GM12878 (cell line): Measurements from ENCODE around the gene S100A3. TPM values are rescaled to one million over a fixed set of nuclear protein-coding genes. Genes with fewer than 3 reads are reported as not detected.

Experiments used
- ATAC-seq: fragments of 200-7000 bp; cut with Tn5 transposase; 3 replicates; pipeline ENCODE4 v1.9.1; 2020; ENCODE audit warnings: mild to moderate bottlenecking, moderate library complexity
- BruUV-seq: library from RNA; stranded (reverse); fragments of 400-500 nt; replicated peaks from 2 replicates; lab custom pipeline; 2021; lab: Mats Ljungman, UMichigan
- CTCF ChIA-PET: fragments of 300-600 bp; sonication (Branson Sonifier 250); formaldehyde crosslinking; extraction: SDS; loops from one replicate; lab custom pipeline; 2021; ENCODE audit warnings: inconsistent platforms; lab: Yijun Ruan, JAX
- POLR2A ChIA-PET: fragments of 350-600 bp; formaldehyde crosslinking; extraction: SDS; loops from one replicate; lab custom pipeline; 2021; ENCODE audit warnings: inconsistent platforms; lab: Charles Lee
- RAD21 ChIA-PET: fragments of 300-600 bp; sonication (Branson Sonifier 250); formaldehyde crosslinking; loops from one replicate; lab custom pipeline; 2023; ENCODE audit warnings: antibody characterized with exemption; ENCODE audit not compliant: unreplicated experiment; lab: Charles Lee
- SMC1A ChIA-PET: fragments of 300-600 bp; sonication (Branson Sonifier 250); formaldehyde crosslinking; loops from one replicate; lab custom pipeline; 2023; ENCODE audit not compliant: unreplicated experiment, uncharacterized antibody; lab: Charles Lee
- DNase-seq: peaks from one replicate; pipeline ENCODE4 v3.0.0-alpha.2; 2011; ENCODE audit warnings: low read depth, low spot score
- FAIRE-seq: peaks from 3 replicates; lab custom pipeline; 2011; peaks lifted over from hg19 to GRCh38; lab: Jason Lieb, UNC
- H2AFZ ChIP-seq: 2 replicates; pipeline ENCODE4 v1.6.0; 2011; ENCODE audit warnings: low read depth, low read length, control low read depth; ENCODE audit not compliant: control insufficient read depth
- H3K27ac ChIP-seq: 2 replicates; pipeline ENCODE4 v1.5.1; 2011; ENCODE audit warnings: control low read depth; ENCODE audit not compliant: control insufficient read depth, insufficient read depth
- H3K27me3 ChIP-seq, 2 experiments: replicated peaks in 1 of 2; 2 replicates each; pipeline versions ENCODE4 v1.6.0 to v1.6.1; 2011; ENCODE audit warnings: low read length in 1 of 2; ENCODE audit not compliant: control insufficient read depth in 2 of 2, insufficient read depth in 2 of 2
- H3K36me3 ChIP-seq, 2 experiments: 2 replicates each; pipeline ENCODE4 v1.5.1; 2011; ENCODE audit warnings: low read length in 1 of 2; ENCODE audit not compliant: control insufficient read depth in 2 of 2, insufficient read depth in 2 of 2
- H3K4me1 ChIP-seq: 2 replicates; pipeline ENCODE4 v1.6.1; 2011; ENCODE audit warnings: mild to moderate bottlenecking, low read length, moderate library complexity, mixed read lengths; ENCODE audit not compliant: control insufficient read depth, insufficient read depth
- H3K4me2 ChIP-seq: 2 replicates; pipeline ENCODE4 v1.6.0; 2011; ENCODE audit warnings: control low read depth; ENCODE audit not compliant: control insufficient read depth, insufficient read depth
- H3K4me3 ChIP-seq: fragments of 200-600 bp; sonication (generic); 2 replicates; pipeline ENCODE4 v1.5.1; 2016
- H3K79me2 ChIP-seq: 2 replicates; pipeline ENCODE4 v1.6.0; 2011; ENCODE audit warnings: low read length; ENCODE audit not compliant: control insufficient read depth, insufficient read depth
- H3K9ac ChIP-seq: 2 replicates; pipeline ENCODE4 v1.8.0; 2011; ENCODE audit warnings: low read length, control low read depth, mixed read lengths; ENCODE audit not compliant: control insufficient read depth, insufficient read depth
- H3K9me3 ChIP-seq: replicated peaks from 3 replicates; pipeline ENCODE4 v1.5.1; 2011; ENCODE audit warnings: mild to moderate bottlenecking, low read length; ENCODE audit not compliant: control insufficient read depth, insufficient read depth
- H4K20me1 ChIP-seq: 2 replicates; pipeline ENCODE4 v1.6.0; 2011; ENCODE audit not compliant: control insufficient read depth, insufficient read depth
- ESRRA ChIP-seq: IDR thresholded peaks from 2 replicates; pipeline ENCODE4 v1.6.1; 2012; ENCODE audit warnings: mild to moderate bottlenecking, low read length, improper control_type of control experiment
- FOS ChIP-seq: IDR thresholded peaks from 3 replicates; pipeline ENCODE4 v1.6.1; 2011; ENCODE audit warnings: borderline replicate concordance; ENCODE audit not compliant: insufficient read length; ENCODE audit errors: extremely low read depth
- FOXK2 ChIP-seq: fragments of 450-650 bp; IDR thresholded peaks from 2 replicates; pipeline ENCODE4 v1.6.1; 2017; ENCODE audit warnings: mild to moderate bottlenecking, moderate library complexity
- IRF5 ChIP-seq: fragments of 450-650 bp; IDR thresholded peaks from 2 replicates; pipeline ENCODE4 v1.6.1; 2017; ENCODE audit warnings: borderline replicate concordance
- KAT2A ChIP-seq: conservative IDR thresholded peaks from 2 replicates; pipeline ENCODE4 v1.6.1; 2011; ENCODE audit warnings: low read depth, low read length; ENCODE audit not compliant: control insufficient read depth
- RAD21 ChIP-seq: IDR thresholded peaks from 2 replicates; pipeline ENCODE4 v1.6.1; 2011; ENCODE audit warnings: mild to moderate bottlenecking, low read depth, low read length, moderate library complexity; ENCODE audit not compliant: insufficient read depth
- SP1 ChIP-seq: IDR thresholded peaks from one replicate; pipeline ENCODE4 v1.6.1; 2011; ENCODE audit warnings: low read depth, low read length
- WRNIP1 ChIP-seq: IDR thresholded peaks from 2 replicates; pipeline ENCODE4 v1.6.1; 2011; ENCODE audit warnings: low read depth, low read length, improper control_type of control experiment, borderline replicate concordance
- ZBTB4 ChIP-seq: fragments of 450-650 bp; formaldehyde crosslinking; IDR thresholded peaks from 2 replicates; pipeline ENCODE4 v1.4.0; 2022; ENCODE audit warnings: mild to moderate bottlenecking, moderate library complexity
- WGBS: methylation state at CpG from one replicate; pipeline ENCODE4 v1.1.6; 2016; ENCODE audit warnings: low lambda C conversion rate; ENCODE audit not compliant: insufficient replicate concordance, insufficient coverage; ENCODE audit errors: missing lambda C conversion rate; 5-methylcytosine and 5-hydroxymethylcytosine counted together
- in situ Hi-C: fragments of 300-500 bp; cut with MboI; formaldehyde crosslinking; loops from 9 replicates; pipeline ENCODE4 v1.14.3; 2018; ENCODE audit warnings: mixed read lengths
- intact Hi-C: fragments of 100-400 bp; cut with micrococcal nuclease; formaldehyde crosslinking; loops from one replicate; pipeline ENCODE4 v1.14.2; 2022; ENCODE audit not compliant: unreplicated experiment
- polyA plus RNA-seq, 11 experiments: library from polyadenylated mRNA; depleted of rRNA in 4 of 11; unstranded in 6 of 11; stranded (reverse) in 5 of 11; fragments of >200 nt; fragmentation: Nextera tagmentation in 4 of 11; fragmentation: Illumina TruSeq in 1 of 11; extraction: Ambion mirVana in 4 of 11; extraction: Trizol in 1 of 11; gene quantifications; 1 replicate in 1 of 11; 2 replicates in 10 of 11; pipeline versions ENCODE4 v1.2.1 to v1.2.3, GENCODE V29; 2011 to 2016; ENCODE audit warnings: inconsistent platforms in 2 of 11, missing spikeins in 2 of 11, low read depth in 1 of 11
- total RNA-seq, 4 experiments: library from RNA; depleted of rRNA in 3 of 4; stranded (reverse); fragments of >200 nt in 3 of 4; fragmentation: Illumina TruSeq in 1 of 4; extraction: Trizol in 1 of 4; gene quantifications; 2 replicates each; pipeline versions ENCODE4 v1.2.1 to v1.2.3, GENCODE V29; 2013 to 2021
- TF ChIP-seq, protein P1 (sequence below): IDR thresholded peaks from 2 replicates; pipeline ENCODE4 v1.6.1; 2012; ENCODE audit warnings: low read length, inconsistent platforms
- TF ChIP-seq, protein P2 (sequence below): fragments of 450-650 bp; IDR thresholded peaks from 2 replicates; pipeline ENCODE4 v1.6.1; 2017; ENCODE audit warnings: mild to moderate bottlenecking, moderate library complexity

The S100A3 gene
- total and polyA plus RNA-seq, 10 of the 15 experiments (the other 5 are each of a cell fraction or from before 2014, with no cell fraction given), result 0.32 to 0.45 TPM; not detected in 8

DNA sequence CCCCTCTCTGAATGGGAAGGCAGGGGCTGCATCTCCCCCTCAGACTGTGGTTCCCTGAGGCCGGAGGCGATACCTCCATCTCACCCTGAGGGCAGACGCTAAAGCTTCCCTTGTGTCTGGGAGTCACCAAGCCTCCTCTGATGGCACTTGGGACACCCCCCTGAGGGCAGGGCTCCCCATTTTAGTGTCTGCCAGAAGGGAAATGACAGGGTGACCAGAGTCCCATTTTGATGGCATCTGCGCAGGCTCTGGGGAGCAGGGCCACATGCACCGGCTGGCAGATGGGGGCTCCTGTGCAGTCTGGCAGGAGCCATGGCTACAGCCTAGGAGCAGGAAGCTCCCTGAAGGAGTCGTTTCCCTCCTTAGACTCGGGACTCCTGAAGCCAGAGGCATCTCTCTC, 14.9 kb upstream of the S100A3 start:
- Histone ChIP-seq H3K27ac (no peak overlapping the region), H3K4me2 (no peak overlapping the region), H3K4me1 (peaks cover 15% of the 10 kb centered on the region), H3K9ac (no peak overlapping the region), H3K36me3 (no peaks in the 10 kb centered on the region), H3K9me3 (no peaks in the 10 kb centered on the region), H2AFZ (no peak overlapping the region), H3K79me2 (no peaks in the 10 kb centered on the region), H4K20me1 (no peaks in the 10 kb centered on the region), H3K27me3 (no peaks in the 10 kb centered on the region), H3K4me3 (no peak overlapping the region)
- ChIA-PET POLR2A (interaction anchor here (0.6 to 4.1 kb wide), 3 partner anchors 19 to 323 kb away, joined by 3 to 34 read pairs (median 5); partner anchors contain the start of gene S100A4), RAD21 (interaction anchor here (0.6 to 1.6 kb wide), 4 partner anchors 9 to 730 kb away, joined by 3 to 4 read pairs (median 3); no protein-coding TSS in a partner anchor), CTCF (interaction anchor here (0.7 to 8.3 kb wide), 3 partner anchors 30 to 70 kb away, joined by 3 to 113 read pairs (median 21); partner anchors contain the start of genes CHTOP and S100A6), SMC1A (interaction anchor here (1.0 to 4.0 kb wide), 4 partner anchors 19 to 70 kb away, joined by 3 to 18 read pairs (median 10); partner anchors contain the start of genes CHTOP and S100A4)
- in situ Hi-C loops, result loop anchor here (5.0 kb wide), 1 partner anchor 57 kb away; no protein-coding TSS in a partner anchor
- no peak for FAIRE-seq
- no peak for TF ChIP-seq WRNIP1
- TF ChIP-seq IRF5, result no peak
- TF ChIP-seq FOS, result no peak
- TF ChIP-seq FOXK2, result no peak
- TF ChIP-seq, protein P1, sequence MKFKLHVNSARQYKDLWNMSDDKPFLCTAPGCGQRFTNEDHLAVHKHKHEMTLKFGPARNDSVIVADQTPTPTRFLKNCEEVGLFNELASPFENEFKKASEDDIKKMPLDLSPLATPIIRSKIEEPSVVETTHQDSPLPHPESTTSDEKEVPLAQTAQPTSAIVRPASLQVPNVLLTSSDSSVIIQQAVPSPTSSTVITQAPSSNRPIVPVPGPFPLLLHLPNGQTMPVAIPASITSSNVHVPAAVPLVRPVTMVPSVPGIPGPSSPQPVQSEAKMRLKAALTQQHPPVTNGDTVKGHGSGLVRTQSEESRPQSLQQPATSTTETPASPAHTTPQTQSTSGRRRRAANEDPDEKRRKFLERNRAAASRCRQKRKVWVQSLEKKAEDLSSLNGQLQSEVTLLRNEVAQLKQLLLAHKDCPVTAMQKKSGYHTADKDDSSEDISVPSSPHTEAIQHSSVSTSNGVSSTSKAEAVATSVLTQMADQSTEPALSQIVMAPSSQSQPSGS, result no peak
- no peak for TF ChIP-seq SP1
- no peak for TF ChIP-seq RAD21
- no peak for TF ChIP-seq ZBTB4 (CRISPR knock-in tag)
- no peak for TF ChIP-seq KAT2A
- TF ChIP-seq ESRRA, result no peak
- TF ChIP-seq, protein P2, sequence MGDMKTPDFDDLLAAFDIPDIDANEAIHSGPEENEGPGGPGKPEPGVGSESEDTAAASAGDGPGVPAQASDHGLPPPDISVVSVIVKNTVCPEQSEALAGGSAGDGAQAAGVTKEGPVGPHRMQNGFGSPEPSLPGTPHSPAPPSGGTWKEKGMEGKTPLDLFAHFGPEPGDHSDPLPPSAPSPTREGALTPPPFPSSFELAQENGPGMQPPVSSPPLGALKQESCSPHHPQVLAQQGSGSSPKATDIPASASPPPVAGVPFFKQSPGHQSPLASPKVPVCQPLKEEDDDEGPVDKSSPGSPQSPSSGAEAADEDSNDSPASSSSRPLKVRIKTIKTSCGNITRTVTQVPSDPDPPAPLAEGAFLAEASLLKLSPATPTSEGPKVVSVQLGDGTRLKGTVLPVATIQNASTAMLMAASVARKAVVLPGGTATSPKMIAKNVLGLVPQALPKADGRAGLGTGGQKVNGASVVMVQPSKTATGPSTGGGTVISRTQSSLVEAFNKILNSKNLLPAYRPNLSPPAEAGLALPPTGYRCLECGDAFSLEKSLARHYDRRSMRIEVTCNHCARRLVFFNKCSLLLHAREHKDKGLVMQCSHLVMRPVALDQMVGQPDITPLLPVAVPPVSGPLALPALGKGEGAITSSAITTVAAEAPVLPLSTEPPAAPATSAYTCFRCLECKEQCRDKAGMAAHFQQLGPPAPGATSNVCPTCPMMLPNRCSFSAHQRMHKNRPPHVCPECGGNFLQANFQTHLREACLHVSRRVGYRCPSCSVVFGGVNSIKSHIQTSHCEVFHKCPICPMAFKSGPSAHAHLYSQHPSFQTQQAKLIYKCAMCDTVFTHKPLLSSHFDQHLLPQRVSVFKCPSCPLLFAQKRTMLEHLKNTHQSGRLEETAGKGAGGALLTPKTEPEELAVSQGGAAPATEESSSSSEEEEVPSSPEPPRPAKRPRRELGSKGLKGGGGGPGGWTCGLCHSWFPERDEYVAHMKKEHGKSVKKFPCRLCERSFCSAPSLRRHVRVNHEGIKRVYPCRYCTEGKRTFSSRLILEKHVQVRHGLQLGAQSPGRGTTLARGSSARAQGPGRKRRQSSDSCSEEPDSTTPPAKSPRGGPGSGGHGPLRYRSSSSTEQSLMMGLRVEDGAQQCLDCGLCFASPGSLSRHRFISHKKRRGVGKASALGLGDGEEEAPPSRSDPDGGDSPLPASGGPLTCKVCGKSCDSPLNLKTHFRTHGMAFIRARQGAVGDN, result no peak
- 83% methylated on average over 7 of the region's 7 CpGs for WGBS
- no peak for ATAC-seq
- no peak for DNase-seq
- no TSS peak for BruUV-seq
- intact Hi-C loops, result no loop called here
